ENCODE measurements around the gene OPCML.

DNA sequence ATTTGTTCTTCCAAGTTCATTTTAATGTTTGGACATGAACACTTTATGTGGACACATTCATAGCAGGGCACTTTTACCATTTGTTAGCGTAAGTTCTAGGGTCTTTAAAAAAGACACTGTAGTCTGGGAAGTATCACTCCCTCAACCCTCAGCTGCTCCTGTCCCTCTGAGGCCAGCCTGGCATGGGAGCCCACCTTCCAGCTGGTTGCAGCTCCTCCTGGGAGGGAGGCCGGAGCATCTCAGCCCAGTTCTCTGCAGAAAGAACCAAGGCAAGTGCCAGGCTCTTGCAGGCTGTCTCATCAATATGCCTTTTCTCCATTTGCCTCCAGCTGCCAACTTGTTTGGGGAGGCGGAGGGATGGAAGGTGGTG lies 150.6 kb downstream of the OPCML start:
- TF ChIP-seq, protein P1, sequence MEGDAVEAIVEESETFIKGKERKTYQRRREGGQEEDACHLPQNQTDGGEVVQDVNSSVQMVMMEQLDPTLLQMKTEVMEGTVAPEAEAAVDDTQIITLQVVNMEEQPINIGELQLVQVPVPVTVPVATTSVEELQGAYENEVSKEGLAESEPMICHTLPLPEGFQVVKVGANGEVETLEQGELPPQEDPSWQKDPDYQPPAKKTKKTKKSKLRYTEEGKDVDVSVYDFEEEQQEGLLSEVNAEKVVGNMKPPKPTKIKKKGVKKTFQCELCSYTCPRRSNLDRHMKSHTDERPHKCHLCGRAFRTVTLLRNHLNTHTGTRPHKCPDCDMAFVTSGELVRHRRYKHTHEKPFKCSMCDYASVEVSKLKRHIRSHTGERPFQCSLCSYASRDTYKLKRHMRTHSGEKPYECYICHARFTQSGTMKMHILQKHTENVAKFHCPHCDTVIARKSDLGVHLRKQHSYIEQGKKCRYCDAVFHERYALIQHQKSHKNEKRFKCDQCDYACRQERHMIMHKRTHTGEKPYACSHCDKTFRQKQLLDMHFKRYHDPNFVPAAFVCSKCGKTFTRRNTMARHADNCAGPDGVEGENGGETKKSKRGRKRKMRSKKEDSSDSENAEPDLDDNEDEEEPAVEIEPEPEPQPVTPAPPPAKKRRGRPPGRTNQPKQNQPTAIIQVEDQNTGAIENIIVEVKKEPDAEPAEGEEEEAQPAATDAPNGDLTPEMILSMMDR (IDR thresholded peaks at IDR 0.05): no peak
- no peak for TF ChIP-seq POLR2A (IDR thresholded peaks at IDR 0.05)
